ENCODE data around the gene ILF2.

- TF ChIP-seq, protein P1, sequence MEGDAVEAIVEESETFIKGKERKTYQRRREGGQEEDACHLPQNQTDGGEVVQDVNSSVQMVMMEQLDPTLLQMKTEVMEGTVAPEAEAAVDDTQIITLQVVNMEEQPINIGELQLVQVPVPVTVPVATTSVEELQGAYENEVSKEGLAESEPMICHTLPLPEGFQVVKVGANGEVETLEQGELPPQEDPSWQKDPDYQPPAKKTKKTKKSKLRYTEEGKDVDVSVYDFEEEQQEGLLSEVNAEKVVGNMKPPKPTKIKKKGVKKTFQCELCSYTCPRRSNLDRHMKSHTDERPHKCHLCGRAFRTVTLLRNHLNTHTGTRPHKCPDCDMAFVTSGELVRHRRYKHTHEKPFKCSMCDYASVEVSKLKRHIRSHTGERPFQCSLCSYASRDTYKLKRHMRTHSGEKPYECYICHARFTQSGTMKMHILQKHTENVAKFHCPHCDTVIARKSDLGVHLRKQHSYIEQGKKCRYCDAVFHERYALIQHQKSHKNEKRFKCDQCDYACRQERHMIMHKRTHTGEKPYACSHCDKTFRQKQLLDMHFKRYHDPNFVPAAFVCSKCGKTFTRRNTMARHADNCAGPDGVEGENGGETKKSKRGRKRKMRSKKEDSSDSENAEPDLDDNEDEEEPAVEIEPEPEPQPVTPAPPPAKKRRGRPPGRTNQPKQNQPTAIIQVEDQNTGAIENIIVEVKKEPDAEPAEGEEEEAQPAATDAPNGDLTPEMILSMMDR (IDR thresholded peaks at IDR 0.05), result no peak
- TF ChIP-seq EZH2 (IDR thresholded peaks at IDR 0.05), result no peak
These were observed 55.4 kb downstream of the ILF2 start for GRCh38 chr1:153615406-153615805.
